BLaER1 treated with 17β-estradiol and CSF1 and Interleukin-3, amounts not matched to agents 10 nM and 100 nM (cell line): ENCODE results near the gene MFN2.
"Not testable (repeated sequence)": the region's sequence is repeated elsewhere in the genome, so short reads cannot be mapped to it uniquely, and the experiment has no call there.

Source experiments
- H3K27ac ChIP-seq, 11 experiments: shearing (Covaris generic); formaldehyde crosslinking; 2 replicates each; pipeline ENCODE4 v1.8.1; 2022
- H3K27me3 ChIP-seq, 11 experiments: shearing (Covaris generic); formaldehyde crosslinking; 2 replicates each; pipeline ENCODE4 v1.8.1; 2022
- H3K36me3 ChIP-seq, 11 experiments: shearing (Covaris generic); formaldehyde crosslinking; 2 replicates each; pipeline ENCODE4 v1.8.1; 2022
- H3K4me1 ChIP-seq, 10 experiments: shearing (Covaris generic); formaldehyde crosslinking; 2 replicates each; pipeline ENCODE4 v1.8.1; 2022
- H3K4me2 ChIP-seq, 11 experiments: shearing (Covaris generic); formaldehyde crosslinking; 2 replicates each; pipeline ENCODE4 v1.8.1; 2022
- H3K4me3 ChIP-seq, 10 experiments: shearing (Covaris generic); formaldehyde crosslinking; 2 replicates each; pipeline ENCODE4 v1.8.1; 2022
- H3K9ac ChIP-seq, 11 experiments: shearing (Covaris generic); formaldehyde crosslinking; 2 replicates each; pipeline ENCODE4 v1.8.1; 2022
- H3K9me3 ChIP-seq, 11 experiments: shearing (Covaris generic); formaldehyde crosslinking; replicated peaks in 1 of 11; 2 replicates each; pipeline ENCODE4 v1.8.1; 2022
- H4K20me1 ChIP-seq, 11 experiments: shearing (Covaris generic); formaldehyde crosslinking; 2 replicates each; pipeline ENCODE4 v1.8.1; 2022
- Cebpa-rat ChIP-seq, 11 experiments: shearing (Covaris generic); IDR thresholded peaks; 2 replicates each; pipeline ENCODE4 v1.8.1; 2022

MFN2 gene

DNA sequence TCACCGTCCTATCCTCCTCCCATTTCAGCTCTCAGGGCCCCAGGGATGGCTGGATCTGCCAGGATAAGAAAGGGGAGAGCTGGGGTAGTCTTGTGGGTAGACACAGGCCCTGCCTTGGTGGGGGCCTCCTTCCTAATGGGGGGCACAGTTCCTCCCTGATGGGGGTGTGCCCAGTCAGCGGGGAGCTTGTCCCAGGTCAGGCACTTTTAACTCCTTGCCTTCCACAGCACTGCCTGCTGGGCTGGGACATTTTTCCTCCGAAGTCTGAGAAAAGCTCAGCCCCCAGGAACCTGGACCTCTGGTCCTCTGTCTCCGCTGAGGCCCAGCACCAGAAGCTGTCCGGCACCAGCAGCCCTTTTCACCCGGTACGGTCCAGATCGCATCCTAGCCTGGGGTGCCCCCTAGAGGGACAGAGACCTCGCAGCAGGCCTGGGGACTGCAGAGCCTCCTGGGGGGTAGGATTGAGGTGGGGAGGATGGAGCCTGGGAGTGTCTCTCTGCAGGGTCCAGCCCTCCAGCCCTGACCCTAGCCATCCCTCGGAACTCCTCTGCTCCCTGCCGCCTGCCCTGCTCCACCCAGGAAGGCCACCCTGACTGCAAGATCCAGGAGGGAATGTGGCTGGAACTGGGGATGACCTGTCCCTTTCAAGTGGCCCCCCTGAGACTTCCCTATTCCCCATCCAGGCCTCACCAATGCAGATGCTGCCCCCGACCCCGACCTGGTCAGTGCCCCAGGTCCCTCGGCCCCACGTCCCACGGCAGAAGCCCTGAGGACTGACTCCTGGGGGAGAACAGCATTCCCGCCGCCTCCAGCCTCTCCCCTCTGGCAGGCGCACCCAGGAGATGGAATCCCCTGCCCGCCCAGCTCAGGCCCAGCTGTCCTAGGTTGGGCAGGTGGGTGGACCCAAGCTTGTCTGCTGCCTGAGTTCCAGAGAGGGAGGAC, 51.1 kb downstream of the MFN2 start:
- Histone ChIP-seq H3K9ac (peak overlapping the region in 3 of 11 experiments; percentile 20 to 64 (median 24); a peak in 6 of 22 replicates), H3K9me3 (no peaks in the 10 kb centered on the region), H3K36me3 (peaks cover 30 to 79% (median 67%) of the 10 kb centered on the region in 11 experiments), H3K4me3 (no peak overlapping the region), H3K27me3 (no peaks in the 10 kb centered on the region), H4K20me1 (peaks cover 2 to 79% (median 40%) of the 10 kb centered on the region in 11 experiments; a peak in 15 of 22 replicates), H3K4me1 (peaks cover 30 to 85% (median 73%) of the 10 kb centered on the region in 10 experiments), H3K27ac (peak overlapping the region in 3 of 11 experiments; percentile 31 to 64 (median 47); a peak in 5 of 22 replicates), H3K4me2 (peak overlapping the region in 8 of 11 experiments; percentile 70 to 95 (median 84); a peak in 11 of 22 replicates)
- no peak for TF ChIP-seq Cebpa-rat (IDR thresholded peaks at IDR 0.05)

DNA sequence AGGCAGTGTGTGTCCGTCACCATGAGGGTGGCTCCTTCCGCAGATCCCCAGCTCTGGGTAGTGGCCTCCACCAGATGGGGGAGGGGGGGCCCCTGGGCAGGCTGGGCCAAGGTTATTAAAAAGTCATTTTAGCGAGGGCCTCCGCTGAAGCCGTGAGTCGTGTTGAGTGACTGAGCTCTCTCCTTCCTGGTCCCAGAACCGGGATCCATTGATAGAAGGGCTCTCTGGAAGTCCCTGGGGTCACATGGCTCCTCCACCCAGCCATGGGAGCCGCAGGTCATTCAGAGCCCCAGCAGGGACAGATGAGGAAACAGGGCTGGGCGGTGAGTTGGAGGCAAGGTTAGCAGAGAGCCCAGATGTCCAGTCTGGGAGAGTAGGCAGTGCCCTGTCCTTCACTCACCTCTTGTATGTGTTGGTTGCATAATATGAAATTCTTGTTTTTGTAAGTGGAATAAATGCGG, 51.9 kb downstream of the MFN2 start:
- Histone ChIP-seq H3K9ac (no peak overlapping the region; a peak in 4 of 22 replicates), H3K27ac (peak overlapping the region in 2 of 11 experiments; percentile 31 to 64; a peak in 4 of 22 replicates), H4K20me1 (peaks cover 2 to 70% (median 32%) of the 10 kb centered on the region in 11 experiments; a peak in 15 of 22 replicates), H3K4me3 (no peak overlapping the region), H3K4me2 (no peak overlapping the region), H3K36me3 (peaks cover 21 to 70% (median 58%) of the 10 kb centered on the region in 11 experiments; a peak in 21 of 22 replicates), H3K4me1 (peaks cover 26 to 89% (median 76%) of the 10 kb centered on the region in 10 experiments), H3K9me3 (no peaks in the 10 kb centered on the region), H3K27me3 (no peaks in the 10 kb centered on the region)
- TF ChIP-seq Cebpa-rat (IDR thresholded peaks at IDR 0.05): no peak

DNA sequence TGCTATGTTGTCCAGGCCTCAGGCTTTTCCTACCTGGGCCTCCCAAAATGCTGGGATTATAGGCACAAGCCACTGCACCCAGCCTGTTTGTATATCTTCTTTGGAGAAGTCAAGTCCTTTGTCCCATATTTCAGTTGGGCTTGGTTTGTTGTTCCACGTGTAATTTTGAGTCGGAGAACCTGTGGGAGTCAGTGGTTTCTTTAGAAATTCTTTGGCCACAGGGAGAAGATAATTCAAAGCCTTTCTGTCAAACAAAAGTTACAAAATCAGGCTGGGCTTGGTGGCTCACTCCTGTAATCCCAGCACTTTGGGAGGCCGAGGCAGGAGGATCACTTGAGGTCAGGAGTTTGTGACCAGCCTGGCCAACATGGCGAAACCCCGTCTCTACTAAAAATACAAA, 53.2 kb downstream of the MFN2 start:
- H3K27ac ChIP-seq: peak overlapping the region in 2 of 11 experiments; percentile 70 to 72; a peak in 1 of 22 replicates
- H3K9me3 ChIP-seq, H3K4me3 ChIP-seq, H3K9ac ChIP-seq, H3K27me3 ChIP-seq: not testable (repeated sequence)
- peaks cover 2 to 58% (median 31%) of the 10 kb centered on the region in 11 experiments; a peak in 15 of 22 replicates for H4K20me1 ChIP-seq
- peaks cover 23 to 89% (median 75%) of the 10 kb centered on the region in 10 experiments for H3K4me1 ChIP-seq
- peaks cover 12 to 58% (median 47%) of the 10 kb centered on the region in 11 experiments; a peak in 21 of 22 replicates for H3K36me3 ChIP-seq
- H3K4me2 ChIP-seq: peak overlapping the region in 6 of 11 experiments; percentile 65 to 97 (median 73); a peak in 11 of 22 replicates

DNA sequence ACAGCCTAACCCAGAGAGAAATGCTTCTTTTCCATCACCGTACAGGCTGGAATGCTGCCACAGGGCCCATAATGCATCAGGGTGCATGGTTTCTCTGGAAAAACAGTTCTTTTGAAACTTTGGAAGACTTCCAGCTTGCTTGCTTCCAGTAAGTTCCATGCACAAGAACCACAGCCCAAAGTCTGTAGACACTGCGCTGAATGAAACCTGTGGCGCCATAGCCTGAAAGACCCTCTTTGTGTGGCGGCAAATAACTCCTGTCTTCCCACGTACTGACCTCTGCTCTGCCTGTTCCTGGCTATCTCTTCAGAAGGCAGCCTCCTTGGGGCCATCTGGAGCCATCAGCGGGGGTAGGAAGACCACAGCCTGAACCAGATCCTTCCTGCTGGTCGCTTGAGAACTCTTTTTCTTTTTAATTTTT, 54.1 kb downstream of the MFN2 start:
- Histone ChIP-seq H4K20me1 (peaks cover 0 to 48% (median 23%) of the 10 kb centered on the region in 11 experiments; a peak in 15 of 22 replicates), H3K4me2 (peak overlapping the region in 10 of 11 experiments; percentile 0 to 97 (median 68); a peak in 19 of 22 replicates), H3K9me3 (no peaks in the 10 kb centered on the region), H3K9ac (peak overlapping the region in 4 of 11 experiments; percentile 46 to 61 (median 59); a peak in 6 of 22 replicates), H3K27ac (peak overlapping the region in 7 of 11 experiments; percentile 19 to 72 (median 55); a peak in 11 of 22 replicates), H3K36me3 (peaks cover 6 to 48% (median 38%) of the 10 kb centered on the region in 11 experiments; a peak in 20 of 22 replicates), H3K27me3 (no peaks in the 10 kb centered on the region), H3K4me3 (no peak overlapping the region), H3K4me1 (peaks cover 23 to 89% (median 75%) of the 10 kb centered on the region in 10 experiments)
- TF ChIP-seq Cebpa-rat (IDR thresholded peaks at IDR 0.05): no peak

DNA sequence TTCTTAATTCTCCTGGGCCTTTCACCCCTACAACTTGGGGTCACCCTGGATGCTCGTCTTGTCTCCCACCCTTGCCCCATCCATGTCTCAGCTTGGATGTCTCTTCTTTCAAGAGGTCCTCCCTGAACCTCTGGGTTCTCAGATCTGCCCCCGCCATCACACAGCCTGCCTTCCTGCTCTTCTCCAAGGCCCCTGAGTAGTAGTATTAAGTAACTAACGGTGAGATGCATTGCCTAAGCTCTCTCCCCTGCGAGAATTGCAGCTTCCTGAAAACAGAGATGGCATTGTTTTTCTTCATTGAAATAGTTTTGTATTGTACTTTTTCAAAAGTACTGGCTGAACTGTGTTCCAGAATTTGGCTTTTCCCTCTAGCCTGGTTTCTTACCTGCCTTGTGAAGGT, 55.1 kb downstream of the MFN2 start:
- TF ChIP-seq Cebpa-rat (IDR thresholded peaks at IDR 0.05): 0 out of 22 replicates have a peak, but pooled peaks of 2 of the 11 experiments have one; percentile 13 to 20
- Histone ChIP-seq H3K9me3 (no peaks in the 10 kb centered on the region), H4K20me1 (peaks cover 0 to 39% (median 14%) of the 10 kb centered on the region in 11 experiments; a peak in 13 of 22 replicates), H3K9ac (peak overlapping the region in 6 of 11 experiments; percentile 11 to 61 (median 52); a peak in 8 of 22 replicates), H3K27me3 (no peaks in the 10 kb centered on the region), H3K36me3 (peaks cover 6 to 39% (median 29%) of the 10 kb centered on the region in 11 experiments; a peak in 20 of 22 replicates), H3K4me1 (peaks cover 25 to 89% (median 75%) of the 10 kb centered on the region in 10 experiments), H3K4me2 (peak overlapping the region in 9 of 11 experiments; percentile 47 to 97 (median 70); a peak in 18 of 22 replicates), H3K4me3 (no peak overlapping the region), H3K27ac (peak overlapping the region in 8 of 11 experiments; percentile 37 to 72 (median 54); a peak in 15 of 22 replicates)

DNA sequence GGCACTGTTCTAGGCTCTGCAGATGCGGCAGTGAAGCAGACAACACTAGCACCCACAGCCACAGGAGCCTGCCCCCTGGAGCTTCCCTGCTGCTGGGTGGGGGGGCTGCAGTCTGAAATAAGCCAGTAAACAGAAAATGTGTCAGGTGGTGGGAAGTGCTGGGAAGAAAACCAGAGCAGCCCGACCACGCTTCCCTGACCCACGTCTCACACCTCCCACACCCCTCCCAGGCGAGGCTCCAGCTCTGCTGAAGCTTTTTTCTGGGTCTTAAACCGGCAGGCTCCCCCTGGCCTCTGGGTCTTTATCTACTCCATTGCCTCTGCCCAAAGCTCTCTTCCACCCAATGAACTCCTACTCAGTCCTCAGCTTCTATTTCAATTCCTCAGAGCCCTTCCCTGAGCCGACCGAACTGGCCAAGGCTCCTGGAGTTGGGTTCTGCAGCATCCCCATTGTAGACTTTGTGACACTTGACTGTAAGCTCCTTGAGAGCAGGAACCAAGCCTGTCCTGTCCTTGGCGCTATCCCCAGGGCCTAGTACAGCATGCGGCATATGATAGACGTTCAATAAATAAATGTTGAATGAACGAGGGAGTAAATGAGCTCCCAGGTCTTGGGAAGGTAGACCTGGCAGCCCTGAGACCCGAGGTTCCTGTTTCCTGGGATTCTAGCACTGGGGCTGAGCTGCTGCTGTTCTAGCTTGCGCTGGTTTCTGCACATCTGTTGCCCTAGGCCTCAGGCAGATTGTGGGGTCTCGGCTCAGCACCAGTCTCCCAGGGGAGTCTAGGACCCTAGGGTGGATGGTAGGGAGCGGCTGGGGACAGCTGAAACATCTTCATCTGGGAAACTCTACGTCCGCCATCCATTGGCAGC, 57.5 kb downstream of the MFN2 start:
- no peaks in the 10 kb centered on the region for H3K27me3 ChIP-seq
- no peak overlapping the region for H3K4me3 ChIP-seq
- peaks cover 0 to 15% (median 6%) of the 10 kb centered on the region in 11 experiments; a peak in 13 of 22 replicates for H3K36me3 ChIP-seq
- H4K20me1 ChIP-seq: peaks cover 0 to 15% (median 0%) of the 10 kb centered on the region in 11 experiments; a peak in 3 of 22 replicates
- H3K4me2 ChIP-seq: peak overlapping the region; percentile 69 to 97 (median 82); a peak in 21 of 22 replicates
- TF ChIP-seq Cebpa-rat (IDR thresholded peaks at IDR 0.05): no peak
- peak overlapping the region in 5 of 11 experiments; percentile 57 to 76 (median 74); a peak in 6 of 22 replicates for H3K9ac ChIP-seq
- peak overlapping the region in 8 of 11 experiments; percentile 60 to 91 (median 83); a peak in 11 of 22 replicates for H3K27ac ChIP-seq
- H3K4me1 ChIP-seq: peaks cover 34 to 91% (median 81%) of the 10 kb centered on the region in 10 experiments
- no peaks in the 10 kb centered on the region for H3K9me3 ChIP-seq

DNA sequence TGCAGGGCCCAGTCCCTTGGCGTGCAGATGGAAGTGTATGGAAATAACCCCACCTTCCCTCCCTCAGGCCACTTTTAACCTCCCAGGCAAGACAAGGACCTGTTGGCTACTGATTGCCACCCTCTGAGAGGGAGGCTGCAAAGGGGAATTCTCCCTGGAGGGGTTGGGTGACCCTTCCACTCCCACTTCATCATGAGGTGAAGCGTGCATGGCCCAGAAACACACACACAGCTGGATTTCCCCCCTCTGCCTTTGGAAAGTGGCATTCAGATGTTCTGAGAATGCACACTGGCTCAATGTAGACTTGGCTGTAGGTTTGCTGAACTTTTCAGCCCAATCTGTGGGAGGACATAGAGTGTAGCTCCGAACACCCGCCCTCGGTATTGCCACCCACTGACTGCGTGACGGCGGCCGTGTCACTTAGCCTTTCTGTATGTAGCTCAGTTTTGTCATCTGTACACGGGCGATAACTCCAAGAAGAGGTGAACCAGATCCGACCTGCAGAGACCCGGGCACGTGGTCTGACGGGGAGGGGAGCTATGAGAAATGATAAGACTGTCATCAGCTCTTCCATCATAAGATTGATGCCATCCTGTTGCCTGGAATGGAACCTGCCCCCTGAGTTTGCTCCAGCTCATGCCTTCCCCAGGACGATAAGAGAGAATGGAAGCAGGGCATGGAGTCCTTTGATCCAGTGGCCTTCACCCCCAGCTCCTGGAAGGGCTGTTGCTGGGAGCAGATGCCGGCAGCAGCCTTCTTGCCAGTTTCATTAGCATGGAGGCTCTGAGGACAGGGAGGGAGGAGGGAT, 58.3 kb downstream of the MFN2 start:
- Histone ChIP-seq H3K27me3 (no peaks in the 10 kb centered on the region), H3K4me3 (peak overlapping the region in 1 of 10 experiments; percentile 24; a peak in 1 of 20 replicates), H3K36me3 (peaks cover 0 to 6% (median 0%) of the 10 kb centered on the region in 11 experiments; a peak in 2 of 22 replicates), H4K20me1 (peaks cover 0 to 13% (median 0%) of the 10 kb centered on the region in 11 experiments; a peak in 1 of 22 replicates), H3K27ac (peak overlapping the region in 9 of 11 experiments; percentile 43 to 91 (median 78); a peak in 18 of 22 replicates), H3K4me1 (peaks cover 34 to 84% (median 77%) of the 10 kb centered on the region in 10 experiments), H3K4me2 (peak overlapping the region; percentile 69 to 97 (median 82)), H3K9me3 (no peaks in the 10 kb centered on the region), H3K9ac (peak overlapping the region in 7 of 11 experiments; percentile 43 to 76 (median 74); a peak in 11 of 22 replicates)
- TF ChIP-seq Cebpa-rat (IDR thresholded peaks at IDR 0.05): no peak
